GM19023 (cell line): ENCODE data around the gene LIPH.
"Not testable (repeated sequence)": the region's sequence is repeated elsewhere in the genome, so short reads cannot be mapped to it uniquely, and the experiment has no call there.

Source experiments
- ATAC-seq: cut with Tn5 transposase; IDR thresholded peaks from one replicate; pipeline ENCODE4 v1.9.1; 2021; ENCODE audit warnings: mild to moderate bottlenecking, moderate library complexity; ENCODE audit not compliant: unreplicated experiment

Gene LIPH

DNA sequence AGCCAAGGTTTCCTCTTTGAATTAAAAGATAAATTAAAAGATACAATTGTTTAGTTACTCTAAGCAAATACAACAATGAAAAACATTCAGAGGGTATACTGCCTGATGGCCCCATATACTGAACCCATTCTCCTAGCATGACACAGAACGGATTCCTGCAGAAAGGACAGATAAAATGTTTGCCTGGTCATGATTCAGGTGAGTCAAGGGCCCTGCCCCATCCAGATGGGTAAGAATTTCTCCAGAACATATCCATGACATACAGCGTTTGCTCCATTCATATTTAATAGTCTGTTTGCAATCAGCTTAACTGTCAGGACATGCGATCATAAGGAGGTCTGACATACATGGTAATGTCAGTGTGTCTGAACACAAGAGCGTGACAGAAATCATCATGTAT, 62.1 kb downstream of the LIPH start:
- ATAC-seq: no peak

- no peak for ATAC-seq
Measured at GRCh38 chr3:185489462-185489861, 62.9 kb downstream of the LIPH start.

GRCh38 chr3:185488465-185488864, 63.9 kb downstream of the LIPH start:
- ATAC-seq: no peak

DNA sequence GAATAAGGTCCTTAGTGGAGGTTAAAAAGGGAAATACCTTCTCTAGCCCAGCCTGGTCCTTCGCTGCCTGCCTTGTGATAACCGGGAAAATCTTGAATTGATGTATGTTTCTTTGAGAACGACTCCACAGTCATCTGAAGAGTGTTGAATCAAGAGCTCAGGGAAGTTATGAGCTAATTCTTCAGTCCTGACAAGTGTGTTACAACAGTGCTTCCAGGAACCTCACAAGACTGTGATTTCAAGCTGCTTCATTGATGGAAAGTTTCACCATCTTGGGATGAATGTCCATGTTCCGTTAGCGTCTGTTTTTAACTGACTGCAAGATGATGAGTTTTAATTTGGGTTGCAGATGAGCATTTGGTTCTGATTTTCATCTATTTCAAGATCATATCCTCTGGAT, 66.0 kb downstream of the LIPH start:
- ATAC-seq: no peak

DNA sequence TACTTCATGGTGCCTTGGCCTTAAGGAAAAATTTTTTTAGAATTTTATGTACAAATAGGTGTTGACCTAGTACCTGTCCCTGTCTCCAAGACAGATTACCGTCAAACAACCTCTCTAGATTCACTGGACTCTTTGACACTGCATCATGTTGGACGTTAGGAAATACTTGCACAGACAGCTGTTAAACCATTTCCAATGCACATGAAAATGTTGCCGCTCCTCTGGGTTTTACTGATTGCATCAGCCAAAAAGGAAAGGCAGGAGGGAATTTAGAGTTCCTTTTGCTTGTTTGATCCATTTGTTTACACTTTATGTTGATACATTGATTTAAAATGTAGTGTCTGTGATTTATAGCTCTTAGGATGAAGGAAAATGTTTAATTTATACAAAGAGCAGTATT, 68.1 kb downstream of the LIPH start:
- ATAC-seq: no peak

- ATAC-seq: no peak
Measured at GRCh38 chr3:185479373-185479945, 72.9 kb downstream of the LIPH start.

DNA sequence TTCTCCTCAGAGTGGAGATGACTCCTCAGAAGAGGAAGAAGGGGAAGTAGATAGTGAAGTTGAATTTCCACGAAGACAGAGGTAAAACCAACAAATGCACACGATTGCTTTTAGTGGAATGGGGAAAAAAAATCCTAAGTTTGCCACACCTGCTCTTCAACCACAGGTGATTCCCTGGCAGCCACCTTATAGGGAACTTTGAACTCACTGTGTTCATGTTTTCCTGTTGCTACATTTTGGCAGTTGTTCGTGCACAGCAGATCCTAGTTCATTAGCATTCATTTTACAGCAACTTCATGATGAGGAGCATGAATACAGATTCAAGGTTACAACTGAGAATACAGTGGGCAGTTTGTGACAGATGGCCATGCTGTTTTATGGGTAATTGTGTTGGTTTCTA, 75.1 kb downstream of the LIPH start:
- ATAC-seq: no peak

GRCh38 chr3:185474922-185475321, 77.5 kb downstream of the LIPH start:
- ATAC-seq: not testable (repeated sequence)

GRCh38 chr3:185473290-185473815, 79.0 kb downstream of the LIPH start:
- ATAC-seq: no peak

GRCh38 chr3:185470323-185470722, 82.1 kb downstream of the LIPH start:
- ATAC-seq: no peak

DNA sequence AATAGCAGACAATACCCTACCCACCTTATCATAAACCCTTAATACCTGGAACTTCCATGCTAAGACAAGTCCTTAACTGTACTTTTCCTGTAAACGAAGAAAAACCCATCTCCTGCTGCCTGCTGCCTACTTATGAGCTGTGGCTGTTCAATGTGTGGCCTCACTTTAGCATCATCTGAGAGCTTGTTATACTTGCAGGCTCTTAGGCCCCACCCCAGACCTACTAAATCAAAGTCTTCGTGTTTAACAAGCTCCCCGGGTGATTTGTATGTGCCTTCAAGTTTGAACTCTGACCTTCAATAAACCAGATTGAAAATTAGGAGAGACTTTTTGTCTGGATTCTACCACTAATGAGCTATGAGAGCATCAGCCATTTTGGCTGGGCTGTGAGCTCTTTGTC, 82.8 kb downstream of the LIPH start:
- ATAC-seq: no peak

GRCh38 chr3:185466123-185466522, 86.3 kb downstream of the LIPH start:
- ATAC-seq: not testable (repeated sequence)

DNA sequence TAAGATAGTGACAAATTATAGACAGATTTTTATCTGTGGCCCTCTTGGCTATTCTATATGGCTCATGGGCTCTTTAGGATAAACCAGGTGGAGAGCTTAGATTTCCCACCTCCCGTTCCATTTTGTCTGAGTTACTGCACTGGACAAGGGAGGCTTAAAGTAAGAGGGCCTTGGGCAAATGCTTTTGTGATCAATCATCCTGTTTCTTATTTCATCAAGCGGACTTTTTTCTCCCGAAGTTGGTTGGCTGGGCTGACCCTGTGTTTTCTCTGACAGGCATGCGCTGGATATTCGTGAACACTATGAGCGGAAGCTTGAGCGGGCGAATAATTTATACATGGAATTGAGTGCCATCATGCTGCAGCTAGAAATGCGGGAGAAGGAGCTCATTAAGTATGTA, 86.9 kb downstream of the LIPH start:
- ATAC-seq: no peak

- no peak for ATAC-seq
Measured at GRCh38 chr3:185460719-185461350, 91.6 kb downstream of the LIPH start.

DNA sequence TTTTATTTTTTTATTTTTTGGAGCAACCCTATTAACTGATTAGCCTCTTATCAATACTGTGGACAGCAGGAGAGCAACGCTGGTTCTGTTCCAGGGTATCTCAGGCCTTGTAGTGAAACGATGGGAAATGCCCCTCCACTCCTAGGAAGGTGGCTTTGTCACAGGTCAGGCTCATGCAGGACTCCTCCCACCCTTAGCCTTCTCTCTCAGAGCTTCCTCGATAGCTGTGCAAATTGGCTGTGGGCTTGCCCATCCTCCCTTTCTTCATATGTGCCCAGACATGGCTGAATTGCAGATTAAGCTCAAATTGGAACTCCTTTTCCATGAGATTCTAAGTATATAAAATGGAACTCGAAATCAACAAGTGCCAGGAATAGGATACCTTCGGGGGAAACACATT, 92.1 kb downstream of the LIPH start:
- no peak for ATAC-seq

- ATAC-seq: no peak
Measured at GRCh38 chr3:185457376-185457775, 95.0 kb downstream of the LIPH start.
